Measurements from ENCODE around the gene AVPR2.

The AVPR2 gene

GRCh38 chrX:153907456-153907855, 3.0 kb downstream of the AVPR2 start:
- no peak overlapping the region for H3K4me3 ChIP-seq (replicated peaks; ENCODE audit: low read depth, low read length)
- no peak for DNase-seq (ENCODE audit: low read depth)
- no peak for TF ChIP-seq CTCF (IDR thresholded peaks at IDR 0.05; ENCODE audit: low read length, missing control alignments)

- no peak for DNase-seq (ENCODE audit: low read depth)
- H3K4me3 ChIP-seq (replicated peaks; ENCODE audit: low read depth, low read length) = no peak overlapping the region
- TF ChIP-seq CTCF (IDR thresholded peaks at IDR 0.05; ENCODE audit: low read length, missing control alignments) = no peak
These were observed 3.9 kb downstream of the AVPR2 start for GRCh38 chrX:153908219-153908860.

- H3K4me3 ChIP-seq (replicated peaks; ENCODE audit: low read depth, low read length) = no peak overlapping the region
- no peak for TF ChIP-seq CTCF (IDR thresholded peaks at IDR 0.05; ENCODE audit: low read length, missing control alignments)
- no peak for DNase-seq (ENCODE audit: low read depth)
These were observed 4.8 kb downstream of the AVPR2 start for GRCh38 chrX:153909024-153909979.

GRCh38 chrX:153909980-153910360, 5.5 kb downstream of the AVPR2 start:
- no peak for TF ChIP-seq CTCF (IDR thresholded peaks at IDR 0.05; ENCODE audit: low read length, missing control alignments)
- no peak for DNase-seq (ENCODE audit: low read depth)
- no peak overlapping the region for H3K4me3 ChIP-seq (replicated peaks; ENCODE audit: low read depth, low read length)

- DNase-seq (ENCODE audit: low read depth) = no peak
- TF ChIP-seq CTCF (IDR thresholded peaks at IDR 0.05; ENCODE audit: low read length, missing control alignments) = no peak
These were observed 6.0 kb downstream of the AVPR2 start for GRCh38 chrX:153910446-153910845.

GRCh38 chrX:153911798-153912197, 7.3 kb downstream of the AVPR2 start:
- no peak overlapping the region for H3K4me3 ChIP-seq (replicated peaks; ENCODE audit: low read depth, low read length)
- DNase-seq (ENCODE audit: low read depth) = no peak
- no peak for TF ChIP-seq CTCF (IDR thresholded peaks at IDR 0.05; ENCODE audit: low read length, missing control alignments)

More at GRCh38 chrX:153910446-153910845, 6.0 kb downstream of the AVPR2 start:
- H3K4me3 ChIP-seq (replicated peaks; ENCODE audit: low read depth, low read length) = no peak overlapping the region
